NCI-H1436 (cell line): ENCODE measurements around the gene GBE1.

Experiments
- DNase-seq: peaks from one replicate; lab custom pipeline; 2025; lab: John Stamatoyannopoulos, UW

GBE1 gene

DNA sequence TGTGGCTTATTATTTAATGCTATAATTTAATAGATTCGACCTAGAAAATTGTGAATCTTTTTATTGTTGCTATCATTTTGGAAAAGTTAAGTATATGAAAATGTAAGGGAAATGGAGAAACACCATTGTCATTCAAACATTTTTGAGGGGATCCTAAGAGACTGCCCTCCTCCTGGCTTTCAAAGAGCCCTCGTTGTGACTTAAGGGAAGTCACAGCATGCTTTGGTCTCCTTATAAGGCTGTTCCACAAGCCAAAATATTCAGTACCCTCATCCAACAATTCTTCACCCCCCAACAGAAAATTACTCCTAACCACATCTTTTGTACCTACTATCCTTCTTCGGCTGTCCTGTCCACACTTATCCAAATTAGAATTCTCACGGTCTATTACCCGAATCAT, 140.2 kb downstream of the GBE1 start:
- no peak for DNase-seq

GRCh38 chr3:81620849-81621248, 140.6 kb downstream of the GBE1 start:
- DNase-seq = no peak

DNA sequence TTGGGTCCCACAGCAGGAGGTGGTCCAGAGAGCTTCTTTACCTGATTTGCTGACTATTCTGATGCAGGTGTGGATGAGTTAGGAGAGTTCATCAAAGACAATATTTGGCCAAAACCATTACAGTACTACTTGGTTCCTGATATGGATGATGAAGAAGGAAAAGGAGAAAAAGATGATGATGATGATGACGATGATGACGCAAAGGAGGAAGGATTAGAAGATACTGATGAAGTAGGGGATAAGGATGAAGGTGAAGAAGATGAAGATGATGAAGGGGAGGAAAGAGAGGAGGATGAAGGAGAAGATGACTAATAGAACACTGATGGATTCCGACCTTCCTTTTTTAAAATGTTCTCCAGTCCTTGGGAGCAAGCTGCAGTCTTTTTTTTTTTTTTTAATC, 148.7 kb downstream of the GBE1 start:
- no peak for DNase-seq

GRCh38 chr3:81602781-81603180, 158.7 kb downstream of the GBE1 start:
- DNase-seq = no peak

DNA sequence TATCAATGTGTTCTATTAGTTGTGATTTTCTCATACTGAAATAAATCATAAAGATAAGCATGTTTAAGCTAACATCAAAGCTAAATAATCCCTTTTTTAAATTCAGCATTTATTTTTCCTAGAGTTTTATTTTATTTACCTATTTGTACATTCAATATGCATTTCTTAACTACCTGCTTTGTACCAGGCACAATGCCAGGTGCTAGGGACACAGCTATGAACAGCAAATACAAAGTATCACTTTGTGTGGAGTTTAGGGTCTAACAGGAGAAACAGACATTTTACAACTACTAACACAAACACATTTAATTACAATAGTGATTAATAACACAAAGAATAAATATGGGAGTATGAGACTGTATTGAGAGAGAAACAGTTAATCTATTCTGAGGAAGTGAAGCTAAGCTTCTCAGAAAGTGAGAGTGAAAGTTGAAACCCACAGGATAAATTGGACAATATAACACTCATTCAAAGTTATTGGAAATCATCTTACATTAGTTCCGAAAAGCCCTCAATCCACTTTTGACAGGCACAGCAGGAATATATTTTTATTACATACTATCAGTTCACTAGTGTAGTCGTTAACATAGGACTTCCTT, 159.6 kb downstream of the GBE1 start:
- no peak for DNase-seq

- no peak for DNase-seq
These were observed 169.3 kb downstream of the GBE1 start for GRCh38 chr3:81592101-81592500.

DNA sequence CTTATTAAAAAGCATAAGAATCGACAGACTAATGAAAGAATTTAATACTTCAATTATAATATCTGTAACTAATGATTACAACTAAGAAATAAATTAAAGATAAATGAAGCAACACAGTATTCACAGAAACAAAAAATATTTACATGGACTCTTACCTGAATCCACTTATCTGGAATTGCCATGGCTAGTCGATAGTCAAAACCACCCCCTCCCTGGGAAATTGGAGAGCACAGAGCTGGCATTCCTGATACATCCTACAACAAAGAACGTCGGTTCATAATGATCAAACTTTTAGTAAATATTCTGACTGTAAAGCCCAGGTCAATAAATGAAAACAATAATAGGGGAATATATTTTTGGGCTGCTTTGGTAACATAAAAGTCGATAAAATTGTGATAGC, 175.5 kb downstream of the GBE1 start:
- no peak for DNase-seq

DNA sequence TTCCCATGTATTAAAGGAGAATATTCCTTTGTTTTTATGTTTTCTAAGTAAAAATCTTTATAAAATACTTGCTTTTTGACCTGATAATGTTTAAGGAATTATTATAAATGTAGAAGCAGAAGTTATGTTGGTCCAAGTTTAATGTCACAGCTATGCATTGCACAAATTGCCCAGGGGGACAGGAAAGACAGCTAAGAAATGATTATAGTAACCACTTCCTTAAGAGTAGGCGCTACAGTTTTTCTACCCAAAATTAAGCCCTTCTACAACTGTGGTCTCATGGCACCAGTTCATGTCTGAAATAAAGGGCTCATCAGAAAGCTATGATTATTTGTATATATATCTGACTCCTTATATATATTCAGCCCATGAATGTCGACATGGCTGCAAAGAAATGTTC, 176.4 kb downstream of the GBE1 start:
- no peak for DNase-seq

DNA sequence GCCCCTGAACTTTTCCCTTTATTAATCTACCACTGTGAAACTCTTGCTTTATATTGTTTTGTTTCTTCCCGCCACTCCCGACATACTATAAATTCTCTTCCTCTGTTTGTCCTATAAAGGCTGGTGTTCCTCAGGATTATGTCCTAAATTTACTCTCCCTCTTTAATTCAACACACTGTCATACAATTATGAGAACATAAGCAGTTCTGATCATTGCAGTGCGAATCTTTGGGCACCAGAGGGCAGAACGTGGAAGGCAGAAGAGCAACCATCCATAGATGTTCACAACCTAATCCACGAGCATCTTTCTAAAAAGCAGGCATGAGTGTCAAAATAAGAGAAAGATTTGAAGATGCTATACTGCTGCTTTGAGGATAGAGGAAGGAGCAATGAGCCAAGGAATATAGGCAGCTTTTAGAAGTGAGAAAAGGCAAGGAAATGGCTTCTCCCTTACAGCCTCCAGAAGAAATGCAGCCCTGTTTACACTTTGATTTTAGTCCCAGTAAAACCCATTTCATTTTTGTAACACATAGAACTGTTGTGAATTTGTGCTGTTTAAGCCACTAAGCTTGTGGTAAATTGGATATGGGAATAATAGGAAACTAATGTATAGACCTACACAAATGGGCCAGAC, 179.4 kb downstream of the GBE1 start:
- DNase-seq = peak; percentile 6

GRCh38 chr3:81580355-81580754, 181.1 kb downstream of the GBE1 start:
- DNase-seq = no peak

DNA sequence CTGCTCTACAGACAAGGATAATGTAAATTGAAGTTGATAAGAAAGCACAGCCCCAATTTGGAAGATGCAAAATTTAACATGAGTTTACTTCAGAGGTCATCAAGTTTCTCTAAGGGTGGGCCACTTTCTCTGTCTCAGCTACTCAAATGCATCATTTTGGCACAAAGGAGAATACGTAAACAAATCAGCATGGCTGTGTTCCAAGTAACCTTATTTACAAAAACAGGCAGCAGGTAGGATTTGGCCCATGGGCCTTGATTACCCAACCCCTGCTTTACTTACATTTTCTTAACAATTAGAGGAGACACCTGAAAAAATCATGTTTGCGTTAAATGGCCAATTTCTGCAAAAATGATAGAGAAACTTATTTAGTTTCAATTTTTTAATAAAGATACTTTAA, 181.7 kb downstream of the GBE1 start:
- no peak for DNase-seq

GRCh38 chr3:81572201-81572756, 189.2 kb downstream of the GBE1 start:
- DNase-seq = no peak

DNA sequence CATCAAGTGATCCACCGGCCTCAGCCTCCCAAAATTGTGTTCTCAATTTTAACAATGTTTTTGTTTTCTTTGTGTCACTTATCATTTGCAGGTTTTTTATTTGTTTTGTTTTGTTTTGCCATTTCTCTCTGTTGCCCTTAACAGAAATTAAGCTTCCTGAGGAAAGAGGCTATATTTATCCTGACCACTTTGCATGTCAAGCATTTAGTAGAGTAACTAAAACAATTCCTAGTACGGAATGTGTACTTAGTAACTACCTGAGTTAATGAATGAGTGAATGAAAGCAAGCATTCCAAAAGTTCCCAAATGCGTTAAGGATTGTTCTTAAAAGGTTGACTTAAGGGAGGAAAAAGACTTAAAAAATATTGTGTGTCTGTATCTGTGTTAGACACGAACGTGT, 193.1 kb downstream of the GBE1 start:
- no peak for DNase-seq

DNA sequence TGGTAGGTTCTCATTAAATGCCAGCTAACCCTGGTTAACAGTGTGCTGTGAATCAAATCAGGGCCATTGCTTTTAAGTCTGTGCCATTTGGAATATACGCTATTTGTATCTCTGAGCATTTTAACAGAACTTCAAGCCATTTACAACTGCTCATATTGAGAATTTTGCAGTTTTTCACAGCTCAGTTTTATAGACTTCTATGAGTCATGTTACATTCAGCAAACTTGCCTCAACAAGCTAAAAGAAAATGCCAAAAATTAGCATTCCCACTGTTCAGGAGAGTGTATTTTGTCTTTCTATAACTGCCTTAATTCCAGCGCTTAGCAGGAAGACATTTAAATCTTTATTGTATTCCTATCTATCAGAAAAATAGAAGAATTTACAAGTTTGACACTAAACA, 196.4 kb downstream of the GBE1 start:
- DNase-seq = no peak

GRCh38 chr3:81558106-81558505, 203.3 kb downstream of the GBE1 start:
- DNase-seq = no peak

GRCh38 chr3:81554801-81555200, 206.6 kb downstream of the GBE1 start:
- DNase-seq = no peak

- no peak for DNase-seq
These were observed 207.1 kb downstream of the GBE1 start for GRCh38 chr3:81554388-81554787.

DNA sequence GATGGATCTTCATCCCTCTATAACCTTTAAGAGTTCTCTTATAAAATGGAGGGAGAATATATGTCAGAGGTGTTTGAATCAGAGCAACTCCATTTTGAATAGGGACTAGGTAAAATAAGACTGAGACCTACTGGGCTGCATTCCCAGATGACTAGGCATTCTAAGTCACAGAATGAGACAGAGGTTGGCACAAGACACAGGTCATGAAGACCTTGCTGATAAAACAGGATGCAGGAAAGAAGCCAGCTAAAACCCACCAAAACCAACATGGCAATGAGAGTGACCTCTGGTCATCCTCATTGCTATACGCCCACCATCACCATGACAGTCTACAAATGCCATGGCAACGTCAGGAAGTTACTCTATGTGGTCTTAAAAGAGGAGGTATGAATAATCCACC, 211.0 kb downstream of the GBE1 start:
- no peak for DNase-seq

- DNase-seq = no peak
These were observed 211.6 kb downstream of the GBE1 start for GRCh38 chr3:81549831-81550230.

DNA sequence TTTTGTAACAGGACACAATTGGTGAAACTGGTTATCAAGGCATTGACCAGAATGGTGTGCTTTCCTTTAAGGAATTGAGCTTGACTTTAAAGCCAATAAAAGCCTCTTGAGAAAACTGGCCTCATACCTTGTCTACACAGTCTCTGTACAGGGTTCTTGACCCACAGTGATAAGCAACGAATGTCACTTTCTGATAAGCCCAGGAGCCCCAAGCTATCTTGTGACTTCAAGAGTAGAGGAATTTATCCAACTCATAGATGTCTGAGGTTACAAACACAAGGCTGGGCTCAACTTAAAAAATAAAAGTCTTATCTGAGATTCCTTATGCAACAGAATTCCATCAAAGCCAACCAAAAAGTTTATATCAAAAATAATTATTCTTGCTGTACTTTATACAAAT, 212.1 kb downstream of the GBE1 start:
- DNase-seq = no peak

DNA sequence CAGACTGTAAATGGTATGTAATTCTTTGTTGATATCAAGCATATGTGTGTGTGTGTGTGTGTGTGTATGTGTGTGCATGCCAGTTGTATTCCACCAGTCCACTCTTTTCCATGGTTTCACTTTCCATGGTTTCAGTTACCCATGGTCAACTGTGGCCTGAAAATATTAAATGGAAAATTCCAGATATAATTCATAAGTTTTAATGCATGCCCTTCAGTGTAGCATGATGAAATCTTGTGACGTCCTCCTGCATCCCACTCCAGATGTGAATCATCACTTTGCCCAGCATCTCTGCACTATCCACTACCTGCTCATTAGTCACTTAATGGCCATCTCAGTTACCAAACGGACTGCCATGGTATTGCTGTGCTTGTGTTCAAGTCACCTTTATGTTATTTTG, 215.9 kb downstream of the GBE1 start:
- DNase-seq = no peak

DNA sequence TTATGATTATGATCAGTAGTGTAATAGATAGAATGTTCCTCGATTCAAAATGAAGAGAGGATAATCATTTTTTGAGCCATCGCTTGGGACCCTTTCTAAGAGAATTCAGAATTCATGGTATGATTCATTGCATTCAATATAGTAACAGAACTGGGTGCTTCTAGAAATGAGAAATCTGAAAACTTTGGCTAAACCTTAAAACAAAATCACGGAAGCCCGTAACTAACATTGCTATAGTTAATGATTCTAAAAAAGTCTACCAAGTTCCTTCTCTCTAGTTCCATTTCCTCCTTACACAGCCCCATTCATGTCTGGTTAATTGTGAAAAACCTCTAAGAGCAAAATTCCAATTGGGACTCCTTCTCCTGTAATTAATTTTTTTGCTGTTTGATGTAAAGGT, 217.1 kb downstream of the GBE1 start:
- DNase-seq = no peak

- DNase-seq = no peak
These were observed 220.7 kb downstream of the GBE1 start for GRCh38 chr3:81540787-81541186.

DNA sequence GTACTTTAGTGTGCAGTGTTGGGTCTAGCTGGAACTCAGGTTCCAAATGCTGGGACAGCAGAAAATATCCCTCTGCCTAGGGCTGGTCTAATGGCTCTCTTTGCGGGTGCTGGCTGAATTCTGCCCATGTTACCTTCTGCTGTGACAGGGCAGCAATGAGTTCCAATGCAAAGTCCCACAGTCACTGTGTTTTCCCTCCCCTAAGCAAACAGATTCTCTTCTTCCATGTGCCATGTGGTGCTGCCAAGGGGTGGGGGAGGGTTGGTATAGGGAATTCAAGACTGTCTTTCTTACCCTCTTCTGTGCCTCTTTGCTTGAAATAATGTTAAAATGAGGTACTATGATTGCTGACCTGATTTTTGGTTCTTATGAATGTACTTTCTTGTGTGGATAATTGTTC, 229.6 kb downstream of the GBE1 start:
- no peak for DNase-seq
